ENCODE results near the gene ZDHHC19. TPM values are rescaled to one million over a fixed set of nuclear protein-coding genes. Genes with fewer than 3 reads are reported as not detected.
"Not testable (repeated sequence)": the region's sequence is repeated elsewhere in the genome, so short reads cannot be mapped to it uniquely, and the experiment has no call there.

The ZDHHC19 gene
- total and polyA plus RNA-seq, 2 donors (not counting 1 experiment from before 2014, with no cell fraction given): not detected

GRCh38 chr3:196175722-196176121 lies 35.5 kb downstream of the ZDHHC19 start:
- H3K4me1 ChIP-seq (ENCODE audit: control insufficient read depth, extremely low read depth, insufficient read depth, low read length): no peaks in the 10 kb centered on the region
- H3K79me2 ChIP-seq (ENCODE audit: control insufficient read depth, insufficient read depth, low read length): no peaks in the 10 kb centered on the region
- no peak overlapping the region for H3K4me3 ChIP-seq (replicated peaks in 1 of 4; ENCODE audit: control extremely low read depth in 1 of 4, insufficient read depth in 1 of 4, low read depth in 3 of 4, low read length in 4 of 4)
- no peak overlapping the region for H3K9ac ChIP-seq (ENCODE audit: insufficient read depth, low read length)
- no peak overlapping the region for H3K4me2 ChIP-seq (ENCODE audit: extremely low read depth, insufficient read depth, low read length)
- H3K36me3 ChIP-seq (ENCODE audit: control insufficient read depth, insufficient read depth, low read length): no peaks in the 10 kb centered on the region
- H3K27me3 ChIP-seq (ENCODE audit: control insufficient read depth, insufficient read depth, low read length): no peaks in the 10 kb centered on the region
- H3K9me3 ChIP-seq (ENCODE audit: control insufficient read depth, insufficient read depth, low read depth, low read length): no peaks in the 10 kb centered on the region
- no peak for DNase-seq (ENCODE audit: low read depth in 2 of 2)
- H4K20me1 ChIP-seq (ENCODE audit: control insufficient read depth, extremely low read depth, insufficient read depth, low read length): no peaks in the 10 kb centered on the region
- no peak for TF ChIP-seq EZH2 (IDR thresholded peaks at IDR 0.05; ENCODE audit: low read length, missing control alignments)
- TF ChIP-seq, protein P1, sequence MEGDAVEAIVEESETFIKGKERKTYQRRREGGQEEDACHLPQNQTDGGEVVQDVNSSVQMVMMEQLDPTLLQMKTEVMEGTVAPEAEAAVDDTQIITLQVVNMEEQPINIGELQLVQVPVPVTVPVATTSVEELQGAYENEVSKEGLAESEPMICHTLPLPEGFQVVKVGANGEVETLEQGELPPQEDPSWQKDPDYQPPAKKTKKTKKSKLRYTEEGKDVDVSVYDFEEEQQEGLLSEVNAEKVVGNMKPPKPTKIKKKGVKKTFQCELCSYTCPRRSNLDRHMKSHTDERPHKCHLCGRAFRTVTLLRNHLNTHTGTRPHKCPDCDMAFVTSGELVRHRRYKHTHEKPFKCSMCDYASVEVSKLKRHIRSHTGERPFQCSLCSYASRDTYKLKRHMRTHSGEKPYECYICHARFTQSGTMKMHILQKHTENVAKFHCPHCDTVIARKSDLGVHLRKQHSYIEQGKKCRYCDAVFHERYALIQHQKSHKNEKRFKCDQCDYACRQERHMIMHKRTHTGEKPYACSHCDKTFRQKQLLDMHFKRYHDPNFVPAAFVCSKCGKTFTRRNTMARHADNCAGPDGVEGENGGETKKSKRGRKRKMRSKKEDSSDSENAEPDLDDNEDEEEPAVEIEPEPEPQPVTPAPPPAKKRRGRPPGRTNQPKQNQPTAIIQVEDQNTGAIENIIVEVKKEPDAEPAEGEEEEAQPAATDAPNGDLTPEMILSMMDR (conservative IDR thresholded peaks at IDR 0.05 in 1 of 2, IDR thresholded peaks at IDR 0.05 in 1 of 2; ENCODE audit: low read depth in 1 of 2, low read length in 2 of 2): no peak
- H2AFZ ChIP-seq (ENCODE audit: low read length): no peak overlapping the region
- H3K27ac ChIP-seq (ENCODE audit: insufficient read depth, low read length): no peak overlapping the region

- H3K27me3 ChIP-seq (ENCODE audit: control insufficient read depth, insufficient read depth, low read length): no peaks in the 10 kb centered on the region
- H3K4me2 ChIP-seq (ENCODE audit: extremely low read depth, insufficient read depth, low read length): no peak overlapping the region
- no peaks in the 10 kb centered on the region for H3K36me3 ChIP-seq (ENCODE audit: control insufficient read depth, insufficient read depth, low read length)
- H3K4me1 ChIP-seq (ENCODE audit: control insufficient read depth, extremely low read depth, insufficient read depth, low read length): no peaks in the 10 kb centered on the region
- no peak overlapping the region for H3K9ac ChIP-seq (ENCODE audit: insufficient read depth, low read length)
- no peak overlapping the region for H3K4me3 ChIP-seq (replicated peaks in 1 of 4; ENCODE audit: control extremely low read depth in 1 of 4, insufficient read depth in 1 of 4, low read depth in 3 of 4, low read length in 4 of 4)
- no peak overlapping the region for H2AFZ ChIP-seq (ENCODE audit: low read length)
- H3K27ac ChIP-seq (ENCODE audit: insufficient read depth, low read length): no peak overlapping the region
- no peaks in the 10 kb centered on the region for H3K79me2 ChIP-seq (ENCODE audit: control insufficient read depth, insufficient read depth, low read length)
- DNase-seq (ENCODE audit: low read depth in 2 of 2): no peak
- TF ChIP-seq EZH2 (IDR thresholded peaks at IDR 0.05; ENCODE audit: low read length, missing control alignments): no peak
- TF ChIP-seq, protein P1 (conservative IDR thresholded peaks at IDR 0.05 in 1 of 2, IDR thresholded peaks at IDR 0.05 in 1 of 2; ENCODE audit: low read depth in 1 of 2, low read length in 2 of 2): no peak
- H4K20me1 ChIP-seq (ENCODE audit: control insufficient read depth, extremely low read depth, insufficient read depth, low read length): no peaks in the 10 kb centered on the region
- H3K9me3 ChIP-seq (ENCODE audit: control insufficient read depth, insufficient read depth, low read depth, low read length): no peaks in the 10 kb centered on the region
Measured at GRCh38 chr3:196175116-196175625, 36.0 kb downstream of the ZDHHC19 start.

DNA sequence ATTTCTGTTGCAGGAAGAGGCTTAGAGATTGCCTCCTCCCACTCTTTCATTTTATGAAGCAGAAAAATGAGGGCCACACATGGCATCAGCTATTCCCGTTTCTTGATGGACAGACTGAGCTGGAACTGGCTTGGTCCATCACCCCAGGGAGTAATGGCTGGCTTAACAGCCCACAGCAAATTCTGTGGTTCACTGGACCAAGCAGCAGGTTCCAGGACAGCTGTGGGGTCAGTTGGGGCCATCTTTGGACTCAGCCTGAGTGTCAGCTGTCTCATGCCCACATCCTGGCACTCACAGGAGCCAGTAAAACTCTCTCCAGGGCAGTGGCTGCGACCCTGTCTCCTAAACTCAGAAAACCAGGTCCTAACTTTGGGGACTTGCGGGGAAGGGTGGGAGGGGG lies 36.5 kb downstream of the ZDHHC19 start:
- Histone ChIP-seq H3K27me3 (ENCODE audit: control insufficient read depth, insufficient read depth, low read length) (no peaks in the 10 kb centered on the region), H3K4me2 (ENCODE audit: extremely low read depth, insufficient read depth, low read length) (no peak overlapping the region), H3K27ac (ENCODE audit: insufficient read depth, low read length) (no peak overlapping the region), H3K79me2 (ENCODE audit: control insufficient read depth, insufficient read depth, low read length) (no peaks in the 10 kb centered on the region), H3K9ac (ENCODE audit: insufficient read depth, low read length) (no peak overlapping the region), H3K4me1 (ENCODE audit: control insufficient read depth, extremely low read depth, insufficient read depth, low read length) (no peaks in the 10 kb centered on the region), H3K4me3 (replicated peaks in 1 of 4; ENCODE audit: control extremely low read depth in 1 of 4, insufficient read depth in 1 of 4, low read depth in 3 of 4, low read length in 4 of 4) (no peak overlapping the region), H2AFZ (ENCODE audit: low read length) (no peak overlapping the region), H3K36me3 (ENCODE audit: control insufficient read depth, insufficient read depth, low read length) (no peaks in the 10 kb centered on the region), H3K9me3 (ENCODE audit: control insufficient read depth, insufficient read depth, low read depth, low read length) (no peaks in the 10 kb centered on the region), H4K20me1 (ENCODE audit: control insufficient read depth, extremely low read depth, insufficient read depth, low read length) (no peaks in the 10 kb centered on the region)
- TF ChIP-seq EZH2 (IDR thresholded peaks at IDR 0.05; ENCODE audit: low read length, missing control alignments): no peak
- TF ChIP-seq, protein P1 (conservative IDR thresholded peaks at IDR 0.05 in 1 of 2, IDR thresholded peaks at IDR 0.05 in 1 of 2; ENCODE audit: low read depth in 1 of 2, low read length in 2 of 2): no peak
- no peak for DNase-seq (ENCODE audit: low read depth in 2 of 2)

GRCh38 chr3:196170296-196170695 lies 40.9 kb downstream of the ZDHHC19 start:
- H3K79me2 ChIP-seq (ENCODE audit: control insufficient read depth, insufficient read depth, low read length); H3K27me3 ChIP-seq (ENCODE audit: control insufficient read depth, insufficient read depth, low read length); H3K4me3 ChIP-seq (replicated peaks in 1 of 4; ENCODE audit: control extremely low read depth in 1 of 4, insufficient read depth in 1 of 4, low read depth in 3 of 4, low read length in 4 of 4); H3K9me3 ChIP-seq (ENCODE audit: control insufficient read depth, insufficient read depth, low read depth, low read length); H3K36me3 ChIP-seq (ENCODE audit: control insufficient read depth, insufficient read depth, low read length); H4K20me1 ChIP-seq (ENCODE audit: control insufficient read depth, extremely low read depth, insufficient read depth, low read length); H3K27ac ChIP-seq (ENCODE audit: insufficient read depth, low read length); DNase-seq (ENCODE audit: low read depth in 2 of 2); H3K4me2 ChIP-seq (ENCODE audit: extremely low read depth, insufficient read depth, low read length); H3K9ac ChIP-seq (ENCODE audit: insufficient read depth, low read length); H2AFZ ChIP-seq (ENCODE audit: low read length); H3K4me1 ChIP-seq (ENCODE audit: control insufficient read depth, extremely low read depth, insufficient read depth, low read length): not testable (repeated sequence)
